Activated CD8-positive, alpha-beta T cell treated with anti-CD3 and anti-CD28 coated beads, Interleukin-2, amount 10 ng/mL, durations not matched to agents 7 days and 5 days (primary cell): ENCODE measurements around the gene IFI27L1. TPM values are rescaled to one million over a fixed set of nuclear protein-coding genes. Genes with fewer than 3 reads are reported as not detected.
A peak's percentile ranks its signal among the peaks of the same experiment; 100 is the strongest.
"Not testable (repeated sequence)": the region's sequence is repeated elsewhere in the genome, so short reads cannot be mapped to it uniquely, and the experiment has no call there.

Experiments used
- ATAC-seq: fragments of 150-1000 bp; cut with Tn5 transposase; one replicate; pipeline ENCODE4 v1.10.0; 2021; ENCODE audit warnings: moderate library complexity
- CTCF ChIA-PET: fragments of 350-600 bp; sonication (Branson Sonifier 250); formaldehyde crosslinking; loops from one replicate; lab custom pipeline; 2021; ENCODE audit warnings: antibody characterized with exemption; lab: Charles Lee
- POLR2A ChIA-PET: fragments of 350-600 bp; sonication (Branson Sonifier 250); formaldehyde crosslinking; loops from one replicate; lab custom pipeline; 2021; ENCODE audit warnings: antibody characterized with exemption; lab: Charles Lee
- DNase-seq: peaks from one replicate; pipeline ENCODE4 v3.0.0-alpha.2; 2020
- H3K27ac Mint-ChIP-seq: one replicate; pipeline ENCODE4 v1.8.0; 2021; ENCODE audit warnings: mild to moderate bottlenecking, mixed read lengths
- H3K27me3 Mint-ChIP-seq: one replicate; pipeline ENCODE4 v1.8.0; 2021; ENCODE audit warnings: low read depth, mixed read lengths
- H3K36me3 Mint-ChIP-seq: one replicate; pipeline ENCODE4 v1.8.0; 2021; ENCODE audit warnings: low read depth, mixed read lengths
- H3K4me1 Mint-ChIP-seq: one replicate; pipeline ENCODE4 v1.8.0; 2021; ENCODE audit warnings: low read depth, mixed read lengths
- H3K4me3 Mint-ChIP-seq: one replicate; pipeline ENCODE4 v1.8.0; 2021; ENCODE audit warnings: mild to moderate bottlenecking, mixed read lengths
- H3K9me3 Mint-ChIP-seq: one replicate; pipeline ENCODE4 v1.8.0; 2022; ENCODE audit warnings: mixed read lengths; ENCODE audit not compliant: insufficient read depth
- total RNA-seq, 2 experiments: library from RNA; stranded (reverse); gene quantifications; one replicate each; pipeline ENCODE4 v1.2.3, GENCODE V29; 2021

The IFI27L1 gene
- total RNA-seq, 2 experiments from 2014 or later: 34.7 to 41.3 TPM

DNA sequence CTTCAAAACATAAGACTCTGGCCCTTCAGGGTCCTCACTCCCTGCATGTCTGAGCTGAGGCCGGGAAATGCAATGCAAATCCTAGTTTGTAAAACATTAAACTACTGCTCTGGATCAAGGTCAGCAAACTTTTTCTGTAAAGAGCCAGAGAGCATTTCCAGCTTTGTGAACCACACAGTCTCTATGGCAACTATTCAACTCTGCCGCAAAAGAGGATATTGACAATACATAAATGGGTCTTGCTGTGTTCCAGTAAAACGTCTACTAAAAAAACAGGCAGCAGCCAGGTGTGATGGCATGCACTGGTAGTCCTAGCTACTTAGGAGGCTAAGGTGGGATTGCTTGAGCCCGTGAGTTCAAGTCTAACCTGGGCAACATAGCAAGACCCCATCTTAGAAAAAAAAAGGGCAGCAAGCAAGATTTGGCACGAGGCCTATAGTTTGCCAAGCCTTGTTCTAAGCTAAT lies 22.4 kb upstream of the IFI27L1 start:
- Mint-ChIP-seq H3K9me3 (no peaks in the 10 kb centered on the region), H3K27ac (peak overlapping the region; percentile 21), H3K36me3 (peaks cover 88% of the 10 kb centered on the region), H3K27me3 (no peaks in the 10 kb centered on the region), H3K4me3 (no peak overlapping the region), H3K4me1 (peaks cover 60% of the 10 kb centered on the region)
- ChIA-PET POLR2A (interaction anchor here (1.1 kb wide), 1 partner anchor 9 kb away, joined by 4 read pairs; no protein-coding TSS in a partner anchor), CTCF (interaction anchor here (0.7 to 4.6 kb wide), 7 partner anchors 9 to 119 kb away, joined by 3 to 28 read pairs (median 7); partner anchors contain the start of genes DDX24 and IFI27L1)
- ATAC-seq (no peak), DNase-seq (no peak)

- no peaks in the 10 kb centered on the region for H3K9me3 Mint-ChIP-seq
- no peaks in the 10 kb centered on the region for H3K27me3 Mint-ChIP-seq
- H3K36me3 Mint-ChIP-seq: peaks cover 81% of the 10 kb centered on the region
- no peak for DNase-seq
- no peak for ATAC-seq
- no peak overlapping the region for H3K27ac Mint-ChIP-seq
- ChIA-PET CTCF (interaction anchor here (4.6 kb wide), 1 partner anchor 71 kb away, joined by 28 read pairs; no protein-coding TSS in a partner anchor), POLR2A (no interaction called here)
- peaks cover 52% of the 10 kb centered on the region for H3K4me1 Mint-ChIP-seq
- H3K4me3 Mint-ChIP-seq: no peak overlapping the region
Observed at GRCh38 chr14:94059998-94060397, 21.1 kb upstream of the IFI27L1 start.

DNA sequence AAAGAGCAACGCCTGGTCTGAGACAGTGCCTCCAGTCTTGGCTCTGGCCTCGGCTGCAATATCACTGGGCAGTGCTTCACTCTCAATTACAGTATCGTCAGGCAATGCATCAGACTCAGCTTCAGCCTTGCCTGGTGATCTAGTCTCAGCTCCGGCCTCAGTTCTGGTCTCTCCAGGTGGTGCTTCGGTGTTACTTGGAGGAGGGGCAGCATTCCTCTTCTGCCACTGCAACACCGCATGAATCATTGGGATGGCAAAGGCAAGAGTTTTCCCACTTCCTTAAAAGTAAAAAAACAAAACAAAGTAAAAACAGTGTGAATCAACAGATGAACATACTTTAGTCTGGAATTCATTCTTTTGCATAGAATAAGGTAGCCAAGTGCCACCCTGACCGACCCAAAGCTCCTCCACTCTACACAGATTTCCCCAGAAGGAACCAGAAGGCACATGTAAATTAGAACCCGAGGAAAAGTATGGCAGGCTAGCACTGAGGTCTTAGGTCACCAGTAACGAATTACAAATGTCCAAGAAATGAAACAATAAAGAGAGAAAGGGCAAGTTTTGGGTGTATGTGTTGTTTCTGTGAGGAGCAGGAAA lies 18.7 kb upstream of the IFI27L1 start:
- H3K9me3 Mint-ChIP-seq: peaks cover 2% of the 10 kb centered on the region
- peaks cover 50% of the 10 kb centered on the region for H3K4me1 Mint-ChIP-seq
- no peaks in the 10 kb centered on the region for H3K27me3 Mint-ChIP-seq
- ATAC-seq: no peak
- POLR2A ChIA-PET: no interaction called here
- CTCF ChIA-PET: interaction anchor here (1.0 to 1.1 kb wide), 2 partner anchors 70 to 123 kb away, joined by 3 read pairs; no protein-coding TSS in a partner anchor
- H3K27ac Mint-ChIP-seq: peak overlapping the region; percentile 28
- peaks cover 76% of the 10 kb centered on the region for H3K36me3 Mint-ChIP-seq
- H3K4me3 Mint-ChIP-seq: no peak overlapping the region
- no peak for DNase-seq

- Mint-ChIP-seq H3K27me3 (no peaks in the 10 kb centered on the region), H3K9me3 (peaks cover 31% of the 10 kb centered on the region), H3K4me3 (no peak overlapping the region), H3K27ac (no peak overlapping the region), H3K36me3 (peaks cover 79% of the 10 kb centered on the region), H3K4me1 (peaks cover 55% of the 10 kb centered on the region)
- no peak for DNase-seq
- POLR2A ChIA-PET: no interaction called here
- CTCF ChIA-PET: interaction anchor here (1.0 to 1.8 kb wide), 3 partner anchors 8 to 30 kb away, joined by 3 to 6 read pairs (median 4); no protein-coding TSS in a partner anchor
- no peak for ATAC-seq
Observed at GRCh38 chr14:94066089-94066676, 14.9 kb upstream of the IFI27L1 start.

DNA sequence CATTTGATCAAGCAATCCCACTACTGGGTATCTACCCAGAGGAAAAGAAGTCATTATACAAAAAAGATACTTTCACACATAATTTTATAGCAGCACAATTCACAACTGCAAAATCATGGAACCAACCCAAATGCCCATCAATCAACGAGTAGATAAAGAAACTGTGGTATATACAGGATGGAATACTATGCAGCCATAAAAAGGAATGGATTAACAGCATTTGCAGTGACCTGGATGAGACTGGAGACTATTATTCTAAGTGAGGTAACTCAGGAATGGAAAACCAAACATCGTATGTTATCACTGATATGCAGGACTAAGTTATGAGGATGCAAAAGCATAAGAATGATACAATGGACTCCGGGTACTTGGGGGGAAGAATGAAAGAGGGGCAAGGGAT lies 9.0 kb upstream of the IFI27L1 start:
- peaks cover 91% of the 10 kb centered on the region for H3K36me3 Mint-ChIP-seq
- H3K27me3 Mint-ChIP-seq, DNase-seq, POLR2A ChIA-PET, H3K27ac Mint-ChIP-seq, ATAC-seq, H3K4me3 Mint-ChIP-seq, CTCF ChIA-PET: not testable (repeated sequence)
- H3K9me3 Mint-ChIP-seq: peaks cover 54% of the 10 kb centered on the region
- H3K4me1 Mint-ChIP-seq: peaks cover 51% of the 10 kb centered on the region

GRCh38 chr14:94074534-94074933 lies 6.6 kb upstream of the IFI27L1 start:
- ChIA-PET POLR2A (no interaction called here), CTCF (interaction anchor here (0.8 kb wide), 1 partner anchor 51 kb away, joined by 3 read pairs; no protein-coding TSS in a partner anchor)
- Mint-ChIP-seq H3K4me3 (no peak overlapping the region), H3K4me1 (peaks cover 56% of the 10 kb centered on the region), H3K36me3 (peaks cover 91% of the 10 kb centered on the region), H3K27me3 (no peaks in the 10 kb centered on the region), H3K9me3 (peaks cover 32% of the 10 kb centered on the region), H3K27ac (no peak overlapping the region)
- DNase-seq (no peak), ATAC-seq (no peak)

GRCh38 chr14:94075008-94075407 lies 6.1 kb upstream of the IFI27L1 start:
- no peak overlapping the region for H3K27ac Mint-ChIP-seq
- H3K9me3 Mint-ChIP-seq: peaks cover 32% of the 10 kb centered on the region
- DNase-seq (no peak), ATAC-seq (no peak)
- peaks cover 90% of the 10 kb centered on the region for H3K36me3 Mint-ChIP-seq
- no peaks in the 10 kb centered on the region for H3K27me3 Mint-ChIP-seq
- POLR2A ChIA-PET: no interaction called here
- H3K4me1 Mint-ChIP-seq: peaks cover 57% of the 10 kb centered on the region
- CTCF ChIA-PET: no interaction called here
- H3K4me3 Mint-ChIP-seq: no peak overlapping the region

DNA sequence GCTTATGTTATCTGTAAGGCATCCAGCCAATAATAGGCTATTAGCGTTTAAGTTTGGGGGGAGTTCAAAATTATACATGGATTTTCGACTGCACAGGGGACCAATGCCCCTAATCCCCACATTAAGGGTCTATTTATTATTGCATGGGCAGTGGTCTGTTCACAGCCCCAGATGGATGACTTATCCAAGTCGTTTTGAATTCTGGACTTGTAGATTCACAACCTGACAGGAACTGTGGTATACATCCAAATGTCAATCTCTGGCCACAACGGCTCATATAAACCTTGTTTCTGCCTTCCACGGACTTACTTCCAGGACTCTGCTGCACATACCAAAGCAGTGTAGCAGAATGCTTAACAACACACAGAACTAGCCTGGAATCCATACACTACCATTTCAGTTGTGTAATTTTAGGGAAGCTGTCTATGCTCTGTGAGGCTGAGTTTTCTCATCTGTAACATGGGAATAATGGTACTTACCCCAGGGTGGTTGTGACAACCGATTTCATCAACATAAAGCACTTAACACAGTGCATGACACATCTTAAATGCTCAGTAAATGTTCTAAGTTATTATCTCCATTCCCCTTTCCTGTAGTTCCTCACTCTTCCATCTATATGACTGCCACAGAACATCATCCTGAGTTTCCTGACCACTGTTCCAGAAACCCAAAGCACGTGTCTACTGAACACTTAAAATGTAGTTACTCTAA lies 3.8 kb upstream of the IFI27L1 start:
- CTCF ChIA-PET: interaction anchor here (1.6 kb wide), 1 partner anchor 55 kb away, joined by 3 read pairs; no protein-coding TSS in a partner anchor

GRCh38 chr14:94077823-94078222 lies 3.3 kb upstream of the IFI27L1 start:
- Mint-ChIP-seq H3K9me3 (peaks cover 16% of the 10 kb centered on the region), H3K4me1 (peaks cover 57% of the 10 kb centered on the region), H3K27ac (no peak overlapping the region), H3K4me3 (peak overlapping the region; percentile 66), H3K27me3 (no peaks in the 10 kb centered on the region), H3K36me3 (peaks cover 71% of the 10 kb centered on the region)
- ATAC-seq (no peak), DNase-seq (no peak)
- CTCF ChIA-PET: interaction anchor here (1.6 to 4.9 kb wide), 4 partner anchors 33 to 59 kb away, joined by 3 to 35 read pairs (median 6); no protein-coding TSS in a partner anchor
- POLR2A ChIA-PET: no interaction called here

More for the DNA sequence above, 3.8 kb upstream of the IFI27L1 start:
- H3K4me1 Mint-ChIP-seq: peaks cover 53% of the 10 kb centered on the region
- ATAC-seq: no peak
- peaks cover 73% of the 10 kb centered on the region for H3K36me3 Mint-ChIP-seq
- H3K9me3 Mint-ChIP-seq: peaks cover 18% of the 10 kb centered on the region
- DNase-seq: no peak
- H3K4me3 Mint-ChIP-seq: peak overlapping the region; percentile 66
- POLR2A ChIA-PET: no interaction called here
- no peak overlapping the region for H3K27ac Mint-ChIP-seq
- no peaks in the 10 kb centered on the region for H3K27me3 Mint-ChIP-seq

DNA sequence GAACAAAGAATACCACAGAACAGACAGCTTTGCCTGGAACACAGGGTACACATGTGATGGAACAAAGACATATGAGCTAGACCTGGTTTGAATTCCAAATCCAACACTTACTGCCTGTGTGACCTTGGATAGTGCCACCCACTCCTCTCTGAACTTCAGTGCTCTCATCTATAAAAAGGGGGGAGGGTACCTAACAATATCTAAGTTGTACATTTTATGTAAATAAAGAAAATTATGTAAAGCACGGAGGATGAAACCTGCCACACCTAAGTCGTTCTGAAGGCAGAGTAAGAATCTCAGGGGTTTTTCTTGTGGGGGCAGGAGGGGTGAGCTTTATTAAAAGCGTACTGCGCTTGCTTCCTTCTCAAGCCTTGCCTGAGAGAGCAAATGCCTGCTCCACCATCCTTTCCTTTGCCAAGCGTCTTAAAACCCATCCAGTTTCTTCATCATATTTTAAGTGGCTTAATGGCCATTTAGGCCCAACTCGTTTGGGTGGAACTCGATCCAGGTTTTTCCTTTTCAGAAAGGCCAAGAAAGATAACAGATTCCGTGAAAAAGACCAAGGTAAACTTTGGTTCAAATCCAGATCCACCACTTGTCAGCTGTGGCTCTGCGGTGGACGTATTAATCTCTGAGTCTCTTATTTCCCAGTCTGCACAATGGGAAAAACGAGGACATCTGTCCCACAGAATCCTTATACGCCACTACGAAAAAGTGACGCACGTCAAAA lies 1.1 kb upstream of the IFI27L1 start:
- DNase-seq: peak; percentile 30
- H3K27ac Mint-ChIP-seq: peak overlapping the region; percentile 99

GRCh38 chr14:94081386-94081820 lies 293 bp downstream of the IFI27L1 start:
- DNase-seq: peak; percentile 25
- H3K27me3 Mint-ChIP-seq: no peaks in the 10 kb centered on the region
- peak overlapping the region; percentile 99 for H3K4me3 Mint-ChIP-seq
- H3K9me3 Mint-ChIP-seq: no peaks in the 10 kb centered on the region
- peak; percentile 19 for ATAC-seq
- POLR2A ChIA-PET: interaction anchor here (0.6 to 2.0 kb wide), 9 partner anchors 24 to 1439 kb away, joined by 3 to 8 read pairs (median 3); no protein-coding TSS in a partner anchor
- H3K4me1 Mint-ChIP-seq: peaks cover 46% of the 10 kb centered on the region
- peak overlapping the region; percentile 99 for H3K27ac Mint-ChIP-seq
- peaks cover 60% of the 10 kb centered on the region for H3K36me3 Mint-ChIP-seq
- CTCF ChIA-PET: interaction anchor here (0.9 to 4.9 kb wide), 13 partner anchors 9 to 142 kb away, joined by 3 to 35 read pairs (median 6); partner anchors contain the start of gene IFI27L2

More for the DNA sequence above, 1.1 kb upstream of the IFI27L1 start:
- H3K4me3 Mint-ChIP-seq: peak overlapping the region; percentile 99
- peaks cover 58% of the 10 kb centered on the region for H3K4me1 Mint-ChIP-seq
- H3K9me3 Mint-ChIP-seq: peaks cover 7% of the 10 kb centered on the region
- no peak for ATAC-seq
- CTCF ChIA-PET: interaction anchor here (0.9 to 4.9 kb wide), 12 partner anchors 12 to 143 kb away, joined by 3 to 35 read pairs (median 6); no protein-coding TSS in a partner anchor
- H3K27me3 Mint-ChIP-seq: no peaks in the 10 kb centered on the region
- POLR2A ChIA-PET: interaction anchor here (0.6 to 2.3 kb wide), 8 partner anchors 13 to 117 kb away, joined by 3 to 8 read pairs (median 4); no protein-coding TSS in a partner anchor
- H3K36me3 Mint-ChIP-seq: peaks cover 66% of the 10 kb centered on the region
